HG02759 (cell line): ENCODE results near the gene DBF4.
"Not testable (repeated sequence)": the region's sequence is repeated elsewhere in the genome, so short reads cannot be mapped to it uniquely, and the experiment has no call there.

Experiments used
- ATAC-seq: cut with Tn5 transposase; IDR thresholded peaks from one replicate; pipeline ENCODE4 v1.9.1; 2021; ENCODE audit warnings: mild to moderate bottlenecking, moderate library complexity; ENCODE audit not compliant: unreplicated experiment

Gene DBF4

GRCh38 chr7:87876040-87876868 lies at the start of gene DBF4, which contains the start of gene SLC25A40:
Gene DBF4, plus strand, starts transcription at chr7:87876493. Its CDS starts 240 bp downstream, at chr7:87876733.
Gene SLC25A40, minus strand, starts transcription at chr7:87876360. Its CDS starts 17,633 bp downstream, at chr7:87858727.
- ATAC-seq = peak; percentile 92

DNA sequence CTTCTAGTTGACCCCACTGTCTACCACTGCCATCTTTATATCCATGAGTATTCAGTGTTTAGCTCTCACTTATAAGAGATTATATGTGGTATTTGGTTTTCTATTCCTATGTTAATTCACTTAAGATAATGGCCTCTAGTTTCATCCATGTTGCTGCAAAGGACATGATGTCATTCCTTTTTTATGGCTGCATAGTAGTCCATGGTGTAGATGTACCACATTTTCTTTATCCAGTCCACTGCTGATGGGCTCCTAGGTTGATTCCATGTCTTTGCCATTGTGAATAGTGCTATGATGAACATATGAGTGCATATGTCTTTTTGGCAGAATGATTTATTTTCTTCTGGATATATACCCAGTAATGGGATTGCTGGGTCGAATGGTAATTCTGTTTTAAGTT lies 47.9 kb upstream of the DBF4 start:
- not testable (repeated sequence) for ATAC-seq

DNA sequence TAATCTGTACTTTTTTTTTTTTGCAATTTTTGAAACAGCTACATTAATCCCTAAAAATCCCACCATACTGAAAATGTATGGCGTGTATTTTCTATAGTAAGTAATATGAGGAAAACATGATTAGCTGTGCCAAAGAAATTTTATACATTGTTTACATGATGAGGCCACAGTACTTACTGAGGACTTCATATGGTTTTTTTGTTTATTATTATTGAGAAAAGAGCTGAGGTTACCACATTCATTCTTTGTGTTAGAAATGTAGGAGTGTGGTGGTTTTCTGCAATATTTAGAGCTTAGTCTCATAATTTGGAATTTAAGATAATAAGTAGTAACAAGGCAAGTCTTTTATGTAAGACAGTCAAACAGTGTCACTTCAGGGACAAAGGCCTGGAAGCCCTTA lies 45.2 kb upstream of the DBF4 start:
- no peak for ATAC-seq

- ATAC-seq = no peak
These were observed 43.2 kb upstream of the DBF4 start for GRCh38 chr7:87833130-87833529.

DNA sequence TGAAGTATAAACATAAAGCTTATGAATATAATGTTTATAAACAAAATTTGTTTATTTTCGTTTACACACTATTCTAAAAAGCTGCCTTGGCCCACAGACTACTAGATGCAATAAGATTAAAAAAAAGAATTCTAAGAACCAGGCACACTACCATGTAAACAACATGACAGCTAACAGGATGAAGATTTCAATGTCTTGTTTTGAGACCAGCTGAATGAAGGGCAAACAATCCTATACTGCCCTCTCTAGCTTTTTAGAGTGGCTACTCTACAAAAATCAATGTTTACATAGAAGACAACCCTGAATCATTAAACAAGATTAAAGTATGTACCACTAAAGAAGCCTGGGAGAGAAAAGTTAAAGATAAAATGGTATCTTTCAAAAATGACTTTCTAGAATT lies 38.7 kb upstream of the DBF4 start:
- no peak for ATAC-seq

DNA sequence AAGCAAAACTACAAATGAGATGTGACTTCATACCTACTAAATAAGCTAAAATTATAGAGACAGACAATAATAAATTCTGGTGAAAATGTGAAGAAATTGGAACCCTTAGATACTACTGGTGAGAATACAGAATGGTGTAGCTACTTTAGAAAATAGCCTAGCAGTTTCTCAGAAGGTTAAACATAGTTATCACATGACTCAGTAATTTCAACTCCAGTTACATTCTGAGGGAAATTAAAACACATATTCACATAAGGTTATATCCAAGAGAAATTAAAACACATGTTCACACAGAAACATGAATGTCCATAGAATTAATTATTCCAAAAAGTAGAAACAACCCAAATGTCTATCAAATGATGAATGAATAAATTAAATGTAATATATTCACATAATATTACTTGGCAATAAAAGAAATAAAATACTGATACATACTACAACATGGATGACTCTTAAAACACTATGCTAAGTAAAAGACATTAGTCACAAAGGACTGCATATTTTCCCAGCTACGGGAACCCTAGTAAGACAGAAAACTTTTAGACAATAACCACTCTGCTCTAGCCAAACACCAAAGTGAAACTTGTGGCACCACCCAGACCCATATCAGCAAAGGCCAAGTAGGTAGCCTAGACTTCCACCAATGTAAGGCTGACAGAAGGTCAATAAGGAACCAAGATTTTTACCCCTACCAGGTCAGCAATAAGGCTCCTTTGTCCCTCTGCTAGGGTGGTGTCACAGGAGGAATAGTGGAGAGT lies 25.3 kb upstream of the DBF4 start:
- ATAC-seq = no peak

GRCh38 chr7:87852306-87852705 lies 24.0 kb upstream of the DBF4 start:
- ATAC-seq = no peak

DNA sequence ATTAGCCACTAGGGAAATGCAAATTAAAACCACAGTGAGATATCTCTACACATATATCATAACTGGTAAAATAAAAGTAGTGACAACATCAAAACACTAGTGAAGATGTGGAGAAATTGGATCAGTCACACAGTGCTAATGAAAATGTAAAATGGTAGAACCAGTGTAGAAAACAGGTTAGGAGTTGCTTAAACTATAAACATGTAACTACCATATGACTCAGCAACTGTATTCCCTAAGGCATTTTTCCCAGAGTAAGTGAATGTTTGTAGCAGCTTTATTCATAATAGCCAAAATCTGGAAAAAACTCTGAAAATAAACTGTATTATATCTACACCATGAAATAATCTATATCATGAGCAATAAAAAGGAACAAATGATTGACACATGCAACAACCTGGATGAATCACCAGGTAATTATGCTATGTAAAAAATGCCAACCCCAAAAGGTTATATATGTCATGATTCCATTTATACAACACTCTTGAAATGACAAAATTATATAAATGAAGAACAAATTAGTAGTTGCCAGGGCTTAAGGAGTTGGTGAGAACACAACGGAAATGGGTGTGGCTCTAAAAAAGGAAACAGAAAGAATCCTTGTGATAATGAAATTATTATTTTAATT lies 22.9 kb upstream of the DBF4 start:
- ATAC-seq = no peak

DNA sequence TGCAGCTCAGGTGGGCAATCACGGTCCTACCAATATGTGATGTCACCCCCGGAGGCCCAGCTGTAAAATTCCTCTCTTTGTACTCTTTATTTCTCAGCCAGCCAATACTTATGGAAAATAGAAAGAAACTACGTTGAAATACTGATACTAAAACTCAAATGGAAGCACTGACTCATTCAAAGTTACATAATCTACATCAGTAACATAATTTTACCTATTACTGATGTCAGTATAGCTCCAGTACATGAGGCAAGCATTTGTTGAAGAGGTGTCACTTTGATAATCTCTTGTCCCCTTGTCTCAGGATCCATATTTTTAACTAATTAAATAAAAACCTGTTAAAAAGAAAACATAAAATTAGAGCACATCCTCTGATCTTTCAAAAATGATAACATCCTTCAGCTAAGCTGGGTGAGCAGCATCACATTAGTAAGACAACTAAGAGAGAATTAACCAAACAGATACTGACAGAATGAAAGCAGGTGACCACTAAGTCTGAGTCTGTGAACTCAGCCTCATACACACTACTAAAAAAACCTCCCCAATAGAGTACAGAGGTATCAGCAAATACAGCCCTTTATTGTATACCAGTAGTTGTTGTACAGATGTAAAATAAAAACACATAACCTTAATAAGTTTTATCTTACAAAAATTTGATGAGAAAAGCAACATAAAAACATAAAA lies 17.7 kb upstream of the DBF4 start:
- ATAC-seq = no peak

- ATAC-seq = no peak
These were observed 10.2 kb upstream of the DBF4 start for GRCh38 chr7:87866089-87866488.

DNA sequence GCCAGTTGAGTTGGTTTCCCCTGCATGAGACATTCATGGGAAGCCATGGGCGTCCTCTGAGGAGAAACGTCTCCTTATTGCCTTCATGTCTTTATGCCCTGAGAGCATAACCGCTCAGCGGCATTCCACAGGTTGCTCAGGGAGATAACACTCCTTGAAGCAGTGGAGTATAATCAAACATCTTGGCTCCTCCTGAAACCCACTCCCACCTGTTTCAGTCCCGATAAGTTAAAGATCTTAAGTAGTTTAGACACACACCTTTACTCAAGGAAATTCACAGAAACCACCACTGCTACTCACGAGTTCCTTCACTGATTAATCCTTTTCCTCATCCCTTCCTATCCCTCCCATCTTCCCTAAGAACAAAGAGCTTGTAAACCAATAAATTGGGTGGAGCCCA lies 9.8 kb upstream of the DBF4 start:
- ATAC-seq = not testable (repeated sequence)

- ATAC-seq = no peak
These were observed 5.8 kb upstream of the DBF4 start for GRCh38 chr7:87870471-87870870.

GRCh38 chr7:87872346-87872745 lies 3.9 kb upstream of the DBF4 start:
- no peak for ATAC-seq

DNA sequence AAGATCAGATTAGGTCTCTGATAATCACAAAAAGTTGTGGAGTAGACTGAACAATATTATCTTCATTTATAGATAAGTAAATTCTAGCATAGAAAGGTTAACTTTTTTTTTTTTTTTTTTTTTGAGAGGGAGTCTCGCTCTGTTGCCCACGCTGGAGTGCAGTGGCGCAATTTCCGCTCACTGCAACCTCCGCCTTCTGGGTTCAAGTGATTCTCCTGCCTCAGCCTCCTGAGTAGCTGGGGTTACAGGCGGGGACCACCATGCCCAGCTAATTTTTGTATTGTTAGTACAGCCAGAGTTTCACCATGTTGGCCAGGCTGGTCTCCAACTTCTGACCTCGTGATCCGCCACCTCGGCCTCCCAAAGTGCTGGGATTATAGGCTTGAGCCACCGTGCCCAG lies 3.0 kb upstream of the DBF4 start:
- not testable (repeated sequence) for ATAC-seq

DNA sequence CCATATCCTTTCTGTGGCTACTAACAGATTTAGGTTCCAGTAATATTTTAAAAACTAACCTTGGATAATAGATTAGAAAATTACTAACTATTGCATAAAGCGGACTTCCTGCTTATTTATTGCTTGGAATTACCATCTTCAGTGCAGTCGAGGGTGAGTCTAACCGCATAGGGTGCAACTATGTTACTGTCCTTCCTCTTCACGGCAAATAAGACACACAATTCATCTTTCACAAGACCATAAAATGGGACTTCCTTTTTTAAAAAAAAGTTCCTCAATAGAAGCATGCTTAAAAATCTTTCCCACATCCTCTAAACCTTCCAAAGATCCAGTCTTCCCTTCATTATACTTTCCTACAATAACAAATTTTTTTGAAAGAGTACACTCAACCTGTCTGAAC lies 2.2 kb upstream of the DBF4 start:
- ATAC-seq = no peak

DNA sequence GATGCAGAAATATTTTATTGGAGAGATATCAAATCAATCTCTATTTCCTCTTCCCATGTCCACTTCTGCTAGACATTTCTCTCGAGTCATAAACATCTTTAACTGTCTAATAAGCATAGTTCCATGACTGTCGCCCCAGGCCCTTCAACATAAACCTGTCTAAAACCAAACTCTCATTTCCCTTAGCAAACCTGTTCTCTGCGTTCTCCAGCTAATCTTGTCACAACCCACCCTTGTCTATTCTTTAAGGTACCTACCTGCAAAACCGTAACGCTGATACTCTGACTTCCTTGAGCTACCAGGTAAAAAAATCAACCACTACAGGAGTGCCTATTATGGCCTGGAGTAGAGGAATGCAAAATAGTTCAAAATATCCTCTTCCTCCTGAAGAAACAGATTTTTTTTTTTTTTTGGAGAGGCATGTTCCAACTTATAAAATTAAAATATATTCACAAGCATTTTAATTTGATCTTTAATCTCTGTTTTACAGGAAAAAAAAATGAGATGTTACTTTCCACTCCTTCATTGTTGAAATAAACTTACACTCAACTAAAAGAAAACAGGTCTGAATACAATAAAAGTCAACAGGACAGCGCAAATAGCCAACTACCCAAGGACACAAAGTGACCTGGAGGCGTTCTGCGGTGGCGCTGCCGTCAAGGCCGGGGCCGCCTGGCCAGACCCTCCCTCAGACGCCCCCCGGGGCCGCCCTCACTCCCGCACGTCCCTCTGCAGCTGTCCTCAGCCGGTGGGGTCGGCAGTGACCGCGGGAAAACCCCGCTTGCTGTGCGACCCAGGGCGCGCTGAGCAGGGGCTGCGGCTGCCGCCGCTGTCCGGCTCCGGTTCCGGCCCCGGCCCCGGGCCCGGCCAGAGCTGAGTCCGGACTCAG lies 898 bp upstream of the DBF4 start:
- ATAC-seq = peak; percentile 24

- ATAC-seq = peak; percentile 6
These were observed 559 bp downstream of the DBF4 start for GRCh38 chr7:87876869-87877234.

GRCh38 chr7:87877366-87878040 lies 1.2 kb downstream of the DBF4 start:
- no peak for ATAC-seq

- ATAC-seq = no peak
These were observed 2.0 kb downstream of the DBF4 start for GRCh38 chr7:87878208-87878735.
